Measurements from ENCODE around the gene NEURL1. TPM values are rescaled to one million over a fixed set of nuclear protein-coding genes. Genes with fewer than 3 reads are reported as not detected.
A peak's percentile ranks its signal among the peaks of the same experiment; 100 is the strongest.

NEURL1 gene
- total RNA-seq, 1 donor from 2014 or later: 1.3 TPM

DNA sequence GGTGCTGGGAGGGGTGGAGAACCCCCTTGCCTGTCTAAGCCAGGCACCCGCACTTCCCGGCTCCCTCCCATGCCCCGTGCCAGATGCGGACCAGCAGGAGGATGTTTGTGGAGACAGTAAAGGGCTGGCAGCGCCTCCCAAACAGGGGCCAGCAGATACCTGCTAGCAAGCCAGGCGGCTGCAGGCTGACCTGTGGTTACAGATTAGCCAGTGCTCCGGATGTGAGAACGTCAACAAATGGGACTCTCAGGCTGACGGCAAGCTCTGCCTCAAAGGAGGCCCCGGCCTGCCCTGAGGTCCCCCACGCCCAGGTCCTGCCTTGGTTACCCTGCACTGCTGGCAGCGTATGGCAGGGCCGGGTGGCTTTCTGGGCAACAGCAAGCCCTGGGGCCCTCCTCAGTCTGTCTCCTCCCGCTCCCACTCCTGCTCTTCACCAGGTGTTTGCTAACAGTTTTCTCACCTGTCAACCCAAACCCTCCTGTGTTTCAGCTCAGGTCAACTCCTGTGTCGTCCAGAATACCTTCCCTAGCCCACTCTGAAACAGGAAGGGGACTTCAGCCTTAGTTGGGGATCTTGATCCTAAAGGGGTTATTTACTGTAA lies 85.4 kb downstream of the NEURL1 start:
- H3K4me3 ChIP-seq (ENCODE audit: low read depth, low read length): no peak overlapping the region
- peak; percentile 18 for DNase-seq (ENCODE audit: low read depth)
- no peak for TF ChIP-seq CTCF (conservative IDR thresholded peaks at IDR 0.05; ENCODE audit: low read depth, low read length)

DNA sequence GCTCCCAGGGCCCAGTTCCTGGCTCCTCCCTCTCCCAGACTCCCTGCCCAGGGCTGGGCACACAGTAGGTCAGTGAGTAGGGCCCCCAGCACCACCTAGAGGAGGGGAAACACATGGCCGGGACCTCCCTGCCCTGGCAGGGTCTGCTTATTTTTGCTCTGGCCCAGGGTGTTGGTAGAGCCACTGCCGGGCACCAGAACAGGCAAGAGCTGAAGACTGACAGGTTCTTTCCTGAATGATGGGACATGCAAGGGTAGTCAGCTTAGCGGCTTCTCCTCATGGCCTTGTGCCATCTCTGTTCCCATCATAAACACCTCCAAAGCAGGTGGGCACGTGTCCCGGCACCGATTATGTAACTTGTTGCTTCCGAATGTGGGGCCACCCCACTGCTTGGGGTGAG lies 86.5 kb downstream of the NEURL1 start:
- DNase-seq (ENCODE audit: low read depth): no peak
- H3K4me3 ChIP-seq (ENCODE audit: low read depth, low read length): no peak overlapping the region
- no peak for TF ChIP-seq CTCF (conservative IDR thresholded peaks at IDR 0.05; ENCODE audit: low read depth, low read length)

DNA sequence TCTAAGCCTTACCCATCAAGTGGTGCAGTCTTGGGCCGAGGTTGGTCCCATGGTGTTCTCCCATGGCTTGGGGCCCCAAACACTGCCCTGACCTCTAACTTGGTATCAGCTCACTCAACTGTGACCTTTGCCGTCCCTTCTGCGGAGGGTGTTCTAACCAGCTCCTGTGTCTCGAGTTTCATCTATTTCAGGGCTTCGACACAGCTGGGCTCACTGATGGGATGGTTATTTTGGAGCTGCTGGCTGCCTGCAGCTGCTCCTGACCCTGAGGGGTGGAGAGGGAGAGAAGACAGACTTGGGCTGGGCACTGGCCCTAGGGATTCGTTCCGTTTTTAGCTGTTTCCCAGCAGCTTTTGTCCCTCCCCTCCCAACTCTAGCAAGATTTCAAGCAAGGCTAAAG lies 86.9 kb downstream of the NEURL1 start:
- no peak overlapping the region for H3K4me3 ChIP-seq (ENCODE audit: low read depth, low read length)
- DNase-seq (ENCODE audit: low read depth): no peak
- no peak for TF ChIP-seq CTCF (conservative IDR thresholded peaks at IDR 0.05; ENCODE audit: low read depth, low read length)

- DNase-seq (ENCODE audit: low read depth): no peak
- TF ChIP-seq CTCF (conservative IDR thresholded peaks at IDR 0.05; ENCODE audit: low read depth, low read length): no peak
- no peak overlapping the region for H3K4me3 ChIP-seq (ENCODE audit: low read depth, low read length)
Measured at GRCh38 chr10:103581499-103581898, 88.0 kb downstream of the NEURL1 start.

DNA sequence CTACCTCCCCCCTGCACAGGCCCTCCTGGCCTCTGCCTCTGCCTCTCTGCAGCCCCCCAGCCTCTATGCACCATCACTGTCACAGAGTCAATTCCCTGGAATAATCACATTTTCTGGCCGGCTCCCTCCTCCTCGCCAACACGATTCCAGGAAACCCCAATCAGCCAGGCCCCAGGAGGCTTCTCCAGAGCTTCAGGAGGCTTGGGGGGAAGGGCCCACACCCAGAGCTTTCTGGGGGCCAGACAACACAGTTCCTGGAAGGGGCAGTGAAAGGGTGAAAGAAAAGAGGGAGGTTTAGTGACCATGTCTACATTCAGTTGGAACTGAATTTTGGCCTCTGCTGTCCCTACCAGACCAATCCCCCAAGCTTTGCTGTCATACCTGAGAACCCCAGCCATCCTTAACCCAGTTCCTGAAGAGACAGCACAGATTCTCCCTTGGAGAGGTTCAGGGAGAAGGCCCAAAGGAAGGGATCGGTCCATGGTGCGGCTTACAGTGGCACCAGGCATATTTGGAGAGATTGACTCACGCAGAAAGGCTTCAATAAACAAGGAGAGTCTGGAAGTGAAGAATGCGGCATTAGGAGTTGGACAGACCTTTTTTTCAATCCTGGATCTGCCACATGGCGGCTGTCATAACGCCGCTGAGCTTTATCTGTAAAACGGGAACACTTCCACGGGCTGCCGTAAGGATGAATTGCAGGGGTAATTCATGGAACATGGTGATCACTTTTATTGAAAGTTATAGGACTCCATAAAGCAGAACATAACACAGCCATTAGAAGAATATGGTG lies 89.0 kb downstream of the NEURL1 start:
- DNase-seq (ENCODE audit: low read depth): no peak
- TF ChIP-seq CTCF (conservative IDR thresholded peaks at IDR 0.05; ENCODE audit: low read depth, low read length): no peak

DNA sequence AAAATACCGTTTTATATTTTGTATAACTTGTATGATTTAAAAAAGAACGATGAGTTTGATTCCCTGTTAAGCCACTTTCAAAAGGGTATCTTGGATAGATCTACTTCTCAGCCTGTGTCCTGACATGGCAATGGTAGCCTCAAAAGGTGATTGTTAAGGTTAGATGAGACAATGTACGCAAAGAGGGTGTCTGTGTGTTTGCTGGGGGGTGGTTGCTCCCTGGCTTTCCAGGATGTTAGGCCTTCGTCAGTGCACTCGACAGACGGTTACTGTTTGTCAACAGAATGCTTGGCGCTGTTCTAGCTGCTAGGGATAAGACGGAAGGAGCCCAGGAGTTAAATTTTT lies 90.3 kb downstream of the NEURL1 start:
- DNase-seq (ENCODE audit: low read depth): no peak
- no peak overlapping the region for H3K4me3 ChIP-seq (ENCODE audit: low read depth, low read length)
- no peak for TF ChIP-seq CTCF (conservative IDR thresholded peaks at IDR 0.05; ENCODE audit: low read depth, low read length)

More for the DNA sequence above, 89.0 kb downstream of the NEURL1 start:
- no peak overlapping the region for H3K4me3 ChIP-seq (ENCODE audit: low read depth, low read length)

Data from epithelial cell of proximal tubule (primary cell).